GM12891 (cell line): ENCODE data around the gene SMYD3.

Experiments
- PAX5 ChIP-seq: IDR thresholded peaks from 2 replicates; pipeline ENCODE4 v1.6.1; 2011; ENCODE audit warnings: low read length, moderate library complexity, mild to moderate bottlenecking; ENCODE audit not compliant: insufficient read depth, severe bottlenecking
- POLR2A ChIP-seq: IDR thresholded peaks from 2 replicates; pipeline ENCODE4 v1.6.1; 2011; ENCODE audit warnings: low read depth, low read length, control low read depth
- POLR2AphosphoS5 ChIP-seq: IDR thresholded peaks from 2 replicates; pipeline ENCODE4 v1.6.1; 2011; ENCODE audit warnings: low read depth, low read length, control low read depth
- POU2F2 ChIP-seq: IDR thresholded peaks from 2 replicates; pipeline ENCODE4 v1.6.1; 2011; ENCODE audit warnings: low read depth, mild to moderate bottlenecking, control low read depth, low read length, moderate library complexity

DNA sequence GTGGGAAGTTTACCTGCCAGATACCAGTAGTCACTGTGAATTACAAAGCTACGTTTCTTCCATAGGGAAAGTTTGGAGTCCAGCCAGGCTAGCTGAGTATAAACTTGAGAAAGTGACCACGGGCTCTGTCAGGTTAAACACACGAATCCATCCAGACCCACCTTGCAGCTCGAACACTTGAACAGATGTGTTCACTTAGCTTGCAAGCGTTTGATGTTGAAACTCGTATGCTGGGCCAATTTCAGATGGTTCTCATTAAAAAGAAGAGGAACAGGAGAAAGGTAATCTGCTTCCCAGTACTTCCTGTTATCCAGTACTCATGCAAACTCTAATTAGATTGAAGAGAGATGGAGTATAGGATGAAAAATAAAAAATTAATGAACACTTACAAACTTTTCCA lies 636.4 kb downstream of the SMYD3 start:
- TF ChIP-seq PAX5 (no peak), POU2F2 (no peak), POLR2AphosphoS5 (no peak), POLR2A (no peak)
